Measurements from ENCODE around the gene BANF2. TPM values are rescaled to one million over a fixed set of nuclear protein-coding genes. Genes with fewer than 3 reads are reported as not detected.

BANF2 gene
- total and polyA plus RNA-seq, 2 of the 13 experiments (the other 11 are each of a cell fraction or from before 2014, with no cell fraction given), result 0.35 TPM; not detected in 1

GRCh38 chr20:17749978-17750721 is 50.4 kb downstream of the BANF2 start (continued):
- TF ChIP-seq ZBTB40 (IDR thresholded peaks at IDR 0.05) (no peak), ZBTB40 (CRISPR knock-in tag; IDR thresholded peaks at IDR 0.05) (0 out of 2 replicates have a peak, but pooled peaks have one; percentile 19), THAP11 (CRISPR knock-in tag; IDR thresholded peaks at IDR 0.05) (peak; percentile 60; the same call in 1 of the 2 replicates), FOXK1 (CRISPR knock-in tag; IDR thresholded peaks at IDR 0.05; ENCODE audit: borderline replicate concordance, low read depth) (peak; percentile 31), ZNF605 (CRISPR knock-in tag; IDR thresholded peaks at IDR 0.05) (peak; percentile 74; the same call in 1 of the 2 replicates), ZNF331 (CRISPR knock-in tag; IDR thresholded peaks at IDR 0.05) (peak; percentile 67; the same call in 1 of the 2 replicates), ZBTB42 (CRISPR knock-in tag; IDR thresholded peaks at IDR 0.05) (no peak), MYC (CRISPR knock-in tag; IDR thresholded peaks at IDR 0.05; ENCODE audit: borderline replicate concordance) (no peak), ZC3H13 (CRISPR knock-in tag; IDR thresholded peaks at IDR 0.05) (no peak), ELF3 (CRISPR knock-in tag; IDR thresholded peaks at IDR 0.05) (peak; percentile 48; the same call in 1 of the 2 replicates)
- TF ChIP-seq, protein P1, sequence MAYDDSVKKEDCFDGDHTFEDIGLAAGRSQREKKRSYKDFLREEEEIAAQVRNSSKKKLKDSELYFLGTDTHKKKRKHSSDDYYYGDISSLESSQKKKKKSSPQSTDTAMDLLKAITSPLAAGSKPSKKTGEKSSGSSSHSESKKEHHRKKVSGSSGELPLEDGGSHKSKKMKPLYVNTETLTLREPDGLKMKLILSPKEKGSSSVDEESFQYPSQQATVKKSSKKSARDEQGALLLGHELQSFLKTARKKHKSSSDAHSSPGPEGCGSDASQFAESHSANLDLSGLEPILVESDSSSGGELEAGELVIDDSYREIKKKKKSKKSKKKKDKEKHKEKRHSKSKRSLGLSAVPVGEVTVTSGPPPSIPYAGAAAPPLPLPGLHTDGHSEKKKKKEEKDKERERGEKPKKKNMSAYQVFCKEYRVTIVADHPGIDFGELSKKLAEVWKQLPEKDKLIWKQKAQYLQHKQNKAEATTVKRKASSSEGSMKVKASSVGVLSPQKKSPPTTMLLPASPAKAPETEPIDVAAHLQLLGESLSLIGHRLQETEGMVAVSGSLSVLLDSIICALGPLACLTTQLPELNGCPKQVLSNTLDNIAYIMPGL (CRISPR knock-in tag; IDR thresholded peaks at IDR 0.05; ENCODE audit: borderline replicate concordance in 1 of 2, low read depth in 1 of 2), result peak in 1 of 2 experiments; percentile 51; a peak in 1 of 4 replicates
- TF ChIP-seq, protein P2, sequence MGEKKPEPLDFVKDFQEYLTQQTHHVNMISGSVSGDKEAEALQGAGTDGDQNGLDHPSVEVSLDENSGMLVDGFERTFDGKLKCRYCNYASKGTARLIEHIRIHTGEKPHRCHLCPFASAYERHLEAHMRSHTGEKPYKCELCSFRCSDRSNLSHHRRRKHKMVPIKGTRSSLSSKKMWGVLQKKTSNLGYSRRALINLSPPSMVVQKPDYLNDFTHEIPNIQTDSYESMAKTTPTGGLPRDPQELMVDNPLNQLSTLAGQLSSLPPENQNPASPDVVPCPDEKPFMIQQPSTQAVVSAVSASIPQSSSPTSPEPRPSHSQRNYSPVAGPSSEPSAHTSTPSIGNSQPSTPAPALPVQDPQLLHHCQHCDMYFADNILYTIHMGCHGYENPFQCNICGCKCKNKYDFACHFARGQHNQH (CRISPR knock-in tag; IDR thresholded peaks at IDR 0.05), result peak; percentile 52; the same call in 1 of the 2 replicates

Data from HepG2 (cell line).